Suppressor macrophage treated with lipopolysaccharide for 1 hour (primary cell): ENCODE data around the gene NME5.
"Not testable (repeated sequence)": the region's sequence is repeated elsewhere in the genome, so short reads cannot be mapped to it uniquely, and the experiment has no call there.

ENCODE experiments used
- DNase-seq, 3 donors: peaks; one replicate each; pipeline ENCODE4 v3.0.0-alpha.2; 2020 to 2022

The NME5 gene

GRCh38 chr5:138077064-138077696, 62.0 kb downstream of the NME5 start:
- DNase-seq, result peak; percentile 71 to 81 (median 73)

DNA sequence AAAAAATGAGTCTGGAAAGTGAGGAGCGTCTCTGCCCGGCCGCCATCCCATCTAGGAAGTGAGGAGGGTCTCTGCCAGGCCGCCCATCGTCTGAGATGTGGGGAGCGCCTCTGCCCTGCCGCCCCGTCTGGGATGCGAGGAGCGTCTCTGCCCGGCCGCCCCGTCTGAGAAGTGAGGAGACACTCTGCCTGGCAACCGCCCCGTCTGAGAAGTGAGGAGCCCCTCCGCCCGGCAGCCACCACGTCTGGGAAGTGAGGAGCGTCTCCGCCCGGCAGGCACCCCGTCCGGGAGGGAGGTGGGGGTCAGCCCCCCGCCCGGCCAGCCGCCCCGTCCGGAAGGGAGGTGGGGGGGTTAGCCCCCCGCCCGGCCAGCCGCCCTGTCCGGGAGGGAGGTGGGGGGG, 69.2 kb downstream of the NME5 start:
- not testable (repeated sequence) for DNase-seq

- DNase-seq, result peak; percentile 82 to 91 (median 90)
These were observed 70.3 kb downstream of the NME5 start for GRCh38 chr5:138068742-138069600.

DNA sequence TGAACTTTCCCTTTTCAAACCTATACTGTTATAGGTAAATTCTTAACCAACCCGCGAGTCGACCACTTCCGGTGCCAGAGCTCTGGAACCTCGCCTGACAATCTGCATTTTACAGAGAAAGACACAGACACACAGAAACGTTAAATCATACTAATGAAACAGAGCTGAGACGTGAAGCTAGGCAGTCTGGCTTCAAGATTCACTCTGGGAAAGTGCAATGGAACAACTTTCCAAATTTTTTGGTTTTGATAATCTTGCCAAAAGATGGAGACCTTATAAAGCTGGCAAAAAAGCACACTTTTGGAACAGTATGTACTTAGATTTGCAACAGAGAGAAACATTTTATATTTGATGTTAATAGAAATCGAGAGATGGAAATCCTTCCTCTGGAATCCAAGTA, 71.3 kb downstream of the NME5 start:
- no peak for DNase-seq
